HepG2 (cell line): Measurements from ENCODE around the gene EIF3J. TPM values are rescaled to one million over a fixed set of nuclear protein-coding genes. Genes with fewer than 3 reads are reported as not detected.

Experiments used
- ATAC-seq: fragments of 200-7000 bp; cut with Tn5 transposase; 3 replicates; pipeline ENCODE4 v1.9.1; 2020; ENCODE audit warnings: mild to moderate bottlenecking, moderate library complexity
- BruUV-seq: library from RNA; stranded (reverse); fragments of 400-500 nt; replicated peaks from 2 replicates; lab custom pipeline; 2021; lab: Mats Ljungman, UMichigan
- CTCF ChIA-PET: fragments of 300-600 bp; formaldehyde crosslinking; extraction: SDS; loops from one replicate; lab custom pipeline; 2021; ENCODE audit warnings: low total read pairs, inconsistent platforms, low intra/inter-chr PET ratio; lab: Yijun Ruan, JAX
- POLR2A ChIA-PET: fragments of 350-600 bp; sonication (Branson Sonifier 250); formaldehyde crosslinking; loops from one replicate; lab custom pipeline; 2020; ENCODE audit warnings: antibody characterized with exemption, inconsistent platforms; lab: Yijun Ruan, JAX
- DNase-seq: peaks from one replicate; pipeline ENCODE4 v3.0.0-alpha.2; 2015; ENCODE audit warnings: low spot score
- FAIRE-seq: peaks from 3 replicates; lab custom pipeline; 2011; peaks lifted over from hg19 to GRCh38; lab: Jason Lieb, UNC
- H2AFZ ChIP-seq: one replicate; pipeline ENCODE4 v1.6.1; 2011; ENCODE audit warnings: low read length, inconsistent platforms
- H3K27ac ChIP-seq: fragments of 300-600 bp; 3 replicates; pipeline ENCODE4 v1.8.0; 2011; ENCODE audit warnings: mixed run types, mild to moderate bottlenecking, mixed read lengths, low read length, inconsistent platforms; ENCODE audit not compliant: insufficient read depth; ENCODE audit errors: extremely low read length
- H3K27me3 ChIP-seq, 2 experiments: fragments of 200-600 bp in 1 of 2; 2 replicates in 1 of 2; 3 replicates in 1 of 2; pipeline versions ENCODE4 v1.6.0 to v1.8.0; 2011; ENCODE audit warnings: low read length in 2 of 2, mild to moderate bottlenecking in 2 of 2, moderate library complexity in 2 of 2, inconsistent platforms in 1 of 2; ENCODE audit not compliant: insufficient read depth in 2 of 2, control insufficient read depth in 1 of 2
- H3K36me3 ChIP-seq, 2 experiments: fragments of 200-600 bp in 1 of 2; replicated peaks in 1 of 2; 2 replicates in 1 of 2; 3 replicates in 1 of 2; pipeline versions ENCODE4 v1.5.1 to v1.8.0; 2011; ENCODE audit warnings: low read length in 2 of 2, inconsistent platforms in 1 of 2; ENCODE audit not compliant: insufficient read depth in 2 of 2, control insufficient read depth in 1 of 2
- H3K4me1 ChIP-seq: 2 replicates; pipeline ENCODE4 v1.5.1; 2012; ENCODE audit warnings: low read length, inconsistent platforms; ENCODE audit not compliant: insufficient read depth
- H3K4me2 ChIP-seq: 2 replicates; pipeline ENCODE4 v1.6.0; 2011; ENCODE audit warnings: low read depth, low read length, inconsistent platforms
- H3K4me3 ChIP-seq, 3 experiments: fragments of 200-600 bp in 1 of 3; sonication (generic), shearing (Covaris generic) in 1 of 3; replicated peaks in 1 of 3; 2 replicates each; pipeline ENCODE4 v1.5.1; 2011 to 2016; ENCODE audit warnings: low read length in 3 of 3, inconsistent platforms in 2 of 3, low read depth in 2 of 3, mild to moderate bottlenecking in 2 of 3, control low read depth in 1 of 3, mixed read lengths in 1 of 3; ENCODE audit not compliant: insufficient read depth in 1 of 3
- H3K79me2 ChIP-seq: one replicate; pipeline ENCODE4 v1.6.1; 2011; ENCODE audit warnings: low read length, inconsistent platforms; ENCODE audit not compliant: insufficient read depth
- H3K9ac ChIP-seq: 2 replicates; pipeline ENCODE4 v1.6.0; 2011; ENCODE audit warnings: mild to moderate bottlenecking, low read depth, low read length, inconsistent platforms; ENCODE audit not compliant: insufficient read depth
- H3K9me3 ChIP-seq: 2 replicates; pipeline ENCODE4 v1.5.1; 2012; ENCODE audit warnings: mild to moderate bottlenecking, low read length
- H4K20me1 ChIP-seq: 2 replicates; pipeline ENCODE4 v1.6.0; 2011; ENCODE audit warnings: inconsistent platforms, mild to moderate bottlenecking, low read length, moderate library complexity; ENCODE audit not compliant: insufficient read depth
- CENPT ChIP-seq: sonication (generic); formaldehyde crosslinking; IDR thresholded peaks from 2 replicates; pipeline ENCODE4 v1.8.0; 2022; ENCODE audit warnings: low read depth, mild to moderate bottlenecking, moderate library complexity, missing genetic modification reagents
- DMAP1 ChIP-seq: IDR thresholded peaks from 2 replicates; pipeline ENCODE4 v1.6.1; 2016
- JUN ChIP-seq: sonication (generic); formaldehyde crosslinking; IDR thresholded peaks from 2 replicates; pipeline ENCODE4 v1.4.0; 2020; ENCODE audit warnings: mild to moderate bottlenecking, missing genetic modification reagents
- LBX2 ChIP-seq: sonication (generic); formaldehyde crosslinking; IDR thresholded peaks from 2 replicates; pipeline ENCODE4 v1.5.0; 2020; ENCODE audit warnings: missing genetic modification reagents, mild to moderate bottlenecking, borderline replicate concordance
- MXD1 ChIP-seq: sonication (generic); formaldehyde crosslinking; IDR thresholded peaks from 2 replicates; pipeline ENCODE4 v1.4.0; 2020; ENCODE audit warnings: mild to moderate bottlenecking, missing genetic modification reagents
- NR2C2 ChIP-seq: sonication (generic); formaldehyde crosslinking; IDR thresholded peaks from 2 replicates; pipeline ENCODE4 v1.4.0; 2020; ENCODE audit warnings: missing genetic modification reagents, mild to moderate bottlenecking, moderate library complexity, borderline replicate concordance
- PRDM4 ChIP-seq: sonication (generic); formaldehyde crosslinking; IDR thresholded peaks from 2 replicates; pipeline ENCODE4 v1.9.0; 2021; ENCODE audit warnings: missing genetic modification reagents, borderline replicate concordance
- U2AF2 ChIP-seq: fragments of 200-400 bp; formaldehyde crosslinking; IDR thresholded peaks from 2 replicates; pipeline ENCODE4 v1.6.1; 2017; ENCODE audit warnings: low read depth, mild to moderate bottlenecking, low read length
- UBTF ChIP-seq: sonication (generic); formaldehyde crosslinking; IDR thresholded peaks from 2 replicates; pipeline ENCODE4 v1.4.0; 2020; ENCODE audit warnings: mild to moderate bottlenecking, missing genetic modification reagents
- ZC3H4 ChIP-seq: sonication (generic); formaldehyde crosslinking; IDR thresholded peaks from 2 replicates; pipeline ENCODE4 v1.4.0; 2020; ENCODE audit warnings: missing genetic modification reagents, borderline replicate concordance
- ZNF18 ChIP-seq: sonication (generic); formaldehyde crosslinking; IDR thresholded peaks from 2 replicates; pipeline ENCODE4 v1.8.0; 2022; ENCODE audit warnings: mild to moderate bottlenecking, missing genetic modification reagents; ENCODE audit not compliant: insufficient replicate concordance
- ZNF274 ChIP-seq: sonication (generic); formaldehyde crosslinking; IDR thresholded peaks from 2 replicates; pipeline ENCODE4 v1.5.1; 2020; ENCODE audit warnings: mild to moderate bottlenecking, missing genetic modification reagents
- ZNF572 ChIP-seq: sonication (generic); formaldehyde crosslinking; IDR thresholded peaks from 2 replicates; pipeline ENCODE4 v1.5.1; 2020; ENCODE audit warnings: mild to moderate bottlenecking, missing genetic modification reagents
- ZNF704 ChIP-seq: sonication (generic); formaldehyde crosslinking; IDR thresholded peaks from 2 replicates; pipeline ENCODE4 v1.8.1; 2023; ENCODE audit warnings: mild to moderate bottlenecking, inconsistent platforms, moderate library complexity, missing genetic modification reagents, borderline replicate concordance
- ZNF775 ChIP-seq: sonication (generic); formaldehyde crosslinking; IDR thresholded peaks from 2 replicates; pipeline ENCODE4 v1.4.0; 2020; ENCODE audit warnings: missing genetic modification reagents, mild to moderate bottlenecking, moderate library complexity, borderline replicate concordance
- ZNF788 ChIP-seq: sonication (generic); formaldehyde crosslinking; IDR thresholded peaks from 2 replicates; pipeline ENCODE4 v1.5.0; 2020; ENCODE audit warnings: mild to moderate bottlenecking, missing genetic modification reagents, borderline replicate concordance
- WGBS: methylation state at CpG from one replicate; pipeline ENCODE4 v1.1.6; 2017; ENCODE audit warnings: low lambda C conversion rate; 5-methylcytosine and 5-hydroxymethylcytosine counted together
- in situ Hi-C: cut with HindIII; loops from 2 replicates; pipeline ENCODE4 v1.10.0; 2017; ENCODE audit warnings: low pct_unique_long_range_greater_than_20kb; ENCODE audit not compliant: extremely low pct_ligation_motif_present
- intact Hi-C: fragments of 100-400 bp; cut with micrococcal nuclease; formaldehyde crosslinking; loops from one replicate; pipeline ENCODE4 v1.10.0; 2022; ENCODE audit not compliant: unreplicated experiment
- polyA plus RNA-seq, 8 experiments: library from polyadenylated mRNA; depleted of rRNA in 3 of 8; stranded (reverse) in 7 of 8; unstranded in 1 of 8; fragments of >200 nt; fragmentation: Illumina TruSeq in 4 of 8; extraction: Trizol in 4 of 8; gene quantifications; 2 replicates each; pipeline versions ENCODE4 v1.2.1 to v1.2.3, GENCODE V29; 2011 to 2016; ENCODE audit warnings: low read depth in 4 of 8, missing spikeins in 1 of 8, mixed read lengths in 1 of 8; ENCODE audit not compliant: insufficient read depth in 1 of 8
- total RNA-seq, 5 experiments: library from RNA; depleted of rRNA; stranded (reverse); fragments of >200 nt; fragmentation: Illumina TruSeq; extraction: Trizol; gene quantifications; 2 replicates each; pipeline ENCODE4 v1.2.3, GENCODE V29; 2016; ENCODE audit warnings: low read depth in 1 of 5

The EIF3J gene
- total and polyA plus RNA-seq, 2 of the 13 experiments (the other 11 are each of a cell fraction or from before 2014, with no cell fraction given), result 51.7 to 69.2 TPM

- Histone ChIP-seq H3K4me1 (no peaks in the 10 kb centered on the region), H3K4me3 (no peak overlapping the region), H3K4me2 (no peak overlapping the region), H3K79me2 (no peaks in the 10 kb centered on the region), H3K9ac (no peak overlapping the region), H3K27me3 (no peaks in the 10 kb centered on the region), H4K20me1 (no peaks in the 10 kb centered on the region), H3K27ac (no peak overlapping the region), H2AFZ (no peak overlapping the region), H3K9me3 (no peaks in the 10 kb centered on the region), H3K36me3 (peaks cover 10 to 41% of the 10 kb centered on the region in 2 experiments)
- ChIA-PET POLR2A (no interaction called here), CTCF (no interaction called here)
- no peak for DNase-seq
- no TSS peak for BruUV-seq
- intact Hi-C loops (no loop called here), in situ Hi-C loops (loop anchor here (25.0 kb wide), 1 partner anchor 314 kb away; no protein-coding TSS in a partner anchor)
- WGBS, result 84% methylated on average over 1 of the region's 1 CpG
- FAIRE-seq, result no peak
- ATAC-seq, result no peak
- no peak for TF ChIP-seq ZNF274 (CRISPR knock-in tag)
- TF ChIP-seq LBX2 (CRISPR knock-in tag), result no peak
- TF ChIP-seq ZNF18 (CRISPR knock-in tag), result no peak
- TF ChIP-seq ZNF704 (CRISPR knock-in tag), result no peak
- no peak for TF ChIP-seq ZNF788 (CRISPR knock-in tag)
- no peak for TF ChIP-seq UBTF (CRISPR knock-in tag)
- no peak for TF ChIP-seq ZNF572 (CRISPR knock-in tag)
- no peak for TF ChIP-seq MXD1 (CRISPR knock-in tag)
- no peak for TF ChIP-seq JUN (CRISPR knock-in tag)
- no peak for TF ChIP-seq NR2C2 (CRISPR knock-in tag)
- no peak for TF ChIP-seq U2AF2
- TF ChIP-seq PRDM4 (CRISPR knock-in tag), result no peak
- no peak for TF ChIP-seq CENPT (CRISPR knock-in tag)
- no peak for TF ChIP-seq ZC3H4 (CRISPR knock-in tag)
- TF ChIP-seq ZNF775 (CRISPR knock-in tag), result no peak
- TF ChIP-seq DMAP1, result no peak
Measured at GRCh38 chr15:44598066-44598465, 61.1 kb downstream of the EIF3J start.
